GM21717 (cell line): ENCODE measurements around the gene IZUMO4.
"Not testable (repeated sequence)": the region's sequence is repeated elsewhere in the genome, so short reads cannot be mapped to it uniquely, and the experiment has no call there.

Source experiments
- ATAC-seq: cut with Tn5 transposase; IDR thresholded peaks from one replicate; pipeline ENCODE4 v1.9.1; 2021; ENCODE audit warnings: mild to moderate bottlenecking, moderate library complexity; ENCODE audit not compliant: unreplicated experiment

Gene IZUMO4

GRCh38 chr19:2080336-2080988 is 16.3 kb upstream of the IZUMO4 start:
- ATAC-seq = no peak

GRCh38 chr19:2081873-2082810 is 14.6 kb upstream of the IZUMO4 start:
- ATAC-seq = no peak

- no peak for ATAC-seq
Observed at GRCh38 chr19:2083174-2083854, 13.4 kb upstream of the IZUMO4 start.

GRCh38 chr19:2084993-2085720 is 11.6 kb upstream of the IZUMO4 start:
- peak; percentile 27 for ATAC-seq

- ATAC-seq = peak; percentile 10
Observed at GRCh38 chr19:2086695-2087620, 9.8 kb upstream of the IZUMO4 start.

GRCh38 chr19:2087621-2088100 is 9.1 kb upstream of the IZUMO4 start:
- ATAC-seq = peak; percentile 19

GRCh38 chr19:2089001-2089711 is 7.6 kb upstream of the IZUMO4 start:
- ATAC-seq = no peak

- no peak for ATAC-seq
Observed at GRCh38 chr19:2089727-2090053, 7.0 kb upstream of the IZUMO4 start.

- not testable (repeated sequence) for ATAC-seq
Observed at GRCh38 chr19:2091926-2092525, 4.7 kb upstream of the IZUMO4 start.

GRCh38 chr19:2096034-2096479 is 658 bp upstream of the IZUMO4 start, which contains the start of gene MOB3A:
Gene MOB3A, minus strand, starts transcription at chr19:2096326. Its CDS starts 17,766 bp downstream, at chr19:2078560.
- ATAC-seq = peak; percentile 29

GRCh38 chr19:2097203-2097885 is 629 bp downstream of the IZUMO4 start:
- no peak for ATAC-seq

GRCh38 chr19:2097886-2098327 is 1.2 kb downstream of the IZUMO4 start:
- ATAC-seq = no peak

- no peak for ATAC-seq
Observed at GRCh38 chr19:2099054-2099501, 2.4 kb downstream of the IZUMO4 start.

- no peak for ATAC-seq
Observed at GRCh38 chr19:2099937-2100718, 3.4 kb downstream of the IZUMO4 start.

GRCh38 chr19:2100719-2101061 is 4.0 kb downstream of the IZUMO4 start:
- ATAC-seq = no peak

- ATAC-seq = no peak
Observed at GRCh38 chr19:2101417-2102335, 5.0 kb downstream of the IZUMO4 start.
